Gastroesophageal sphincter (tissue), 4 donors: Measurements from ENCODE around the gene EDNRB. TPM values are rescaled to one million over a fixed set of nuclear protein-coding genes. Genes with fewer than 3 reads are reported as not detected.

Experiments
- ATAC-seq: fragments of 150-250 bp; one replicate; pipeline ENCODE4 v1.9.1; 2016; ENCODE audit warnings: mild to moderate bottlenecking, moderate library complexity
- H3K27ac ChIP-seq, 4 donors: fragments of 200-600 bp; sonication (generic) in 3 of 4; 1 replicate in 3 of 4; 2 replicates in 1 of 4; pipeline ENCODE4 v1.5.1; 2016 to 2019
- H3K27me3 ChIP-seq: fragments of 200-600 bp; sonication (generic); one replicate; pipeline ENCODE4 v1.5.1; 2019
- H3K36me3 ChIP-seq, 2 donors: fragments of 200-600 bp; sonication (generic); one replicate each; pipeline ENCODE4 v1.5.1; 2019; ENCODE audit warnings: control low read depth in 1 of 2
- H3K4me1 ChIP-seq, 3 donors: fragments of 200-600 bp; sonication (generic); 1 replicate in 2 of 3; 2 replicates in 1 of 3; pipeline ENCODE4 v1.5.1; 2016 to 2019; ENCODE audit warnings: control low read depth in 2 of 3
- H3K4me3 ChIP-seq, 2 donors: fragments of 200-600 bp; sonication (generic); one replicate each; pipeline ENCODE4 v1.5.1; 2019; ENCODE audit warnings: mild to moderate bottlenecking in 1 of 2, moderate library complexity in 1 of 2
- H3K9me3 ChIP-seq, 3 donors: fragments of 200-600 bp; sonication (generic); one replicate each; pipeline ENCODE4 v1.5.1; 2017 to 2019; ENCODE audit warnings: control low read depth in 2 of 3
- EP300 ChIP-seq: sonication (generic); formaldehyde crosslinking; IDR thresholded peaks from one replicate; pipeline ENCODE4 v1.6.1; 2017; ENCODE audit warnings: antibody characterized with exemption, mild to moderate bottlenecking
- POLR2A ChIP-seq, 2 donors: fragments of 450-650 bp; IDR thresholded peaks; one replicate each; pipeline ENCODE4 v1.6.1; 2017; ENCODE audit warnings: antibody characterized with exemption in 2 of 2, mild to moderate bottlenecking in 2 of 2, moderate library complexity in 1 of 2
- POLR2AphosphoS5 ChIP-seq: sonication (generic); formaldehyde crosslinking; IDR thresholded peaks from one replicate; pipeline ENCODE4 v1.6.1; 2017; ENCODE audit warnings: antibody characterized with exemption
- WGBS, 2 donors: methylation state at CpG; one replicate each; pipeline ENCODE4 v1.1.5; 2018; ENCODE audit warnings: low coverage in 1 of 2; 5-methylcytosine and 5-hydroxymethylcytosine counted together
- total RNA-seq, 4 donors: library from RNA; depleted of rRNA; stranded (reverse); fragments of >200 nt; gene quantifications; one replicate each; pipeline ENCODE4 v1.1.0, GENCODE V29; 2016
- TF ChIP-seq, protein P1 (sequence below), 4 experiments: fragments of 200-600 bp in 2 of 4; fragments of 450-650 bp in 2 of 4; sonication (generic) in 1 of 4; IDR thresholded peaks; one replicate each; pipeline ENCODE4 v1.5.1; 2017 to 2019; ENCODE audit warnings: antibody characterized with exemption in 4 of 4, mild to moderate bottlenecking in 2 of 4, moderate library complexity in 2 of 4

Gene EDNRB
- total RNA-seq, 4 donors from 2014 or later: 9.0 to 52.7 (median 37.8) TPM

DNA sequence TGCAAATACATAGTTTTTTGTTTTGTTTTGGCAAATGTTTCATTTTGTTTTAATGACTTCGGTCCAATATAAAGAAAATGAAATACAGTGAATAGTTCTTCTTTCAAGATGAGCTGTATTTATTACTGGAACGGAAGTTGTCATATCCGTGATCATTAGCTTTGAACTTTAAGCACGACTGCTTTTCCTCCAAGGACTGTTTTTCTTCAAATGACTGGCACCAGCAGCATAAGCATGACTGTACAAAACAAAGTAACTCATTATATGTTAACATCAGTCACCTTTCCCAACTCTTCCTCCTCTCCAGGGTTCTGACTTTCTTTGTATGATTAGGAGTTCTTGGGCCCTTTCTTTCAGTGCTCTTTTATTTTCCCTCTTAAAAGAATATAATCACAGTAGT, 20.5 kb downstream of the EDNRB start:
- TF ChIP-seq POLR2AphosphoS5 (peak; percentile 55), EP300 (no peak), POLR2A (IDR thresholded peaks at IDR 0.05) (no peak)
- TF ChIP-seq, protein P1, sequence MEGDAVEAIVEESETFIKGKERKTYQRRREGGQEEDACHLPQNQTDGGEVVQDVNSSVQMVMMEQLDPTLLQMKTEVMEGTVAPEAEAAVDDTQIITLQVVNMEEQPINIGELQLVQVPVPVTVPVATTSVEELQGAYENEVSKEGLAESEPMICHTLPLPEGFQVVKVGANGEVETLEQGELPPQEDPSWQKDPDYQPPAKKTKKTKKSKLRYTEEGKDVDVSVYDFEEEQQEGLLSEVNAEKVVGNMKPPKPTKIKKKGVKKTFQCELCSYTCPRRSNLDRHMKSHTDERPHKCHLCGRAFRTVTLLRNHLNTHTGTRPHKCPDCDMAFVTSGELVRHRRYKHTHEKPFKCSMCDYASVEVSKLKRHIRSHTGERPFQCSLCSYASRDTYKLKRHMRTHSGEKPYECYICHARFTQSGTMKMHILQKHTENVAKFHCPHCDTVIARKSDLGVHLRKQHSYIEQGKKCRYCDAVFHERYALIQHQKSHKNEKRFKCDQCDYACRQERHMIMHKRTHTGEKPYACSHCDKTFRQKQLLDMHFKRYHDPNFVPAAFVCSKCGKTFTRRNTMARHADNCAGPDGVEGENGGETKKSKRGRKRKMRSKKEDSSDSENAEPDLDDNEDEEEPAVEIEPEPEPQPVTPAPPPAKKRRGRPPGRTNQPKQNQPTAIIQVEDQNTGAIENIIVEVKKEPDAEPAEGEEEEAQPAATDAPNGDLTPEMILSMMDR (IDR thresholded peaks at IDR 0.05): no peak
- ATAC-seq: peak; percentile 42
- Histone ChIP-seq H3K36me3 (peaks cover 0 to 11% of the 10 kb centered on the region in 2 donors), H3K27ac (peak overlapping the region; percentile 37 to 73 (median 60)), H3K4me3 (no peak overlapping the region), H3K9me3 (peaks cover 0 to 12% (median 0%) of the 10 kb centered on the region in 3 donors), H3K4me1 (peaks cover 0 to 21% (median 0%) of the 10 kb centered on the region in 3 donors), H3K27me3 (no peaks in the 10 kb centered on the region)
- WGBS, 2 donors: 19 to 24% methylated on average over 4 of the region's 4 CpGs

DNA sequence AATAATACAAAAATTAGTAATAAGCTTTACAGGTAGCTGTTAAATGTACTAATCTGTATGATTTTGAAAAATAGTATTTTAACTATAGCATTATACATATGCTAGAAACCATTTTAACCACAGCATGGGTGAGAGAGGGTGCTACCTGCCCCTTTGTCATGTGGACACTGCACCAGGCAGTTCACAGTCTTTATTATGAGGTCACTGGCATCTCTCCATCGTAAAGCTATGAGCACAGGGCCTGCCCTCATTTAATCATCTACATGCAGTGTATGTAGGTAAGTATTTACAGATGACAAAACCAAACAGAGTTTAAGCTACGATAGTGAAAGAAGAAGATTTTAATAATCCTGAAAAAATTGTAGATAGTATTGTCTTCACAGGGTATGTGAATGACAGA, 21.7 kb downstream of the EDNRB start:
- WGBS, 2 donors: 48 to 64% methylated on average over 2 of the region's 2 CpGs
- Histone ChIP-seq H3K4me1 (peaks cover 0 to 21% (median 0%) of the 10 kb centered on the region in 3 donors), H3K36me3 (peaks cover 0 to under 1% of the 10 kb centered on the region in 2 donors), H3K4me3 (peak overlapping the region in 1 of 2 donors; percentile 8), H3K27me3 (no peaks in the 10 kb centered on the region), H3K9me3 (peaks cover 0 to under 1% (median 0%) of the 10 kb centered on the region in 3 donors), H3K27ac (peak overlapping the region; percentile 37 to 73 (median 60))
- TF ChIP-seq POLR2A (IDR thresholded peaks at IDR 0.05) (no peak), POLR2AphosphoS5 (no peak), EP300 (no peak)
- TF ChIP-seq, protein P1 (IDR thresholded peaks at IDR 0.05): no peak
- ATAC-seq: peak; percentile 40

DNA sequence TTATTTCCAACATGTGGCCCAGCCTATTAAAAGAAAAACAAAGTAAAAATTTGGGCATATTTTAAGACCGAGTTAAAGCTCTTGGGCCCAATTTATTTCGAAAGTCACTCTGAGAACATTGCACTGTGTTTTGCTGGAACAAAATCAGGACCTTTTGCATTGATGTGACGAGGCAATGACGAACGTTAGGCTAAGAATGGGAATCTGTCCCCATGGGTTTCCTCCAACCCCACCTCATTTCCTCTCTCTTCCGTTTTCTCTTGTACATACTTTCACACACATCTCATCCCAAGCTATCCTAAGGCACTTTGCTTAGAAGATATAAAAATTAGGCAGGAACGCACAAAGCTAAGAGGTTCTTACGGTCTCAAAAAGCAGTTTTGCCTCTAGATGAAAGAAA, 22.1 kb downstream of the EDNRB start:
- Histone ChIP-seq H3K4me3 (peak overlapping the region in 1 of 2 donors; percentile 8), H3K9me3 (no peaks in the 10 kb centered on the region), H3K27ac (peak overlapping the region; percentile 37 to 73 (median 60)), H3K27me3 (no peaks in the 10 kb centered on the region), H3K4me1 (peaks cover 0 to 21% (median 0%) of the 10 kb centered on the region in 3 donors), H3K36me3 (no peaks in the 10 kb centered on the region)
- TF ChIP-seq POLR2AphosphoS5 (peak; percentile 48), EP300 (no peak)
- ATAC-seq: peak; percentile 87
- WGBS, 2 donors: 44 to 59% methylated on average over 8 of the region's 8 CpGs

DNA sequence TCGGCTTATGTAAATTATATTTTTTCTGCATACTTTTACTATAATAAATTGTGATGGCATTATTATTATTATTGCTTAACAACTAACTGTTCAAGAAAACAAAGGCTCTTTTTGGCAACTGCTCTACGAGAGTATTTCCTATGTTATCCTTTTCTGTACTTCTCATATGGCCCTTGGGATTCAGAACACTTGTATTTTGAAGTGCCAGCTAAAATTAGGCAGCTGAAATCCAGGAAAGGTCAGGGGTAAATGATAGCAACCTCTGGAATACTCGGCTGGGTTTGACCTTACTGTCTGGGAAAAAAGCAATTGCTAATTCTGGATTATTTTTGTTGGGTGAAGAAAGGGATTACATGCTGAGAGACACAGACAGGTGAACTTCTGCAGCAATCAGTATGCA, 23.9 kb downstream of the EDNRB start:
- H3K4me3 ChIP-seq: no peak overlapping the region
- no peaks in the 10 kb centered on the region for H3K27me3 ChIP-seq
- ATAC-seq: no peak
- H3K9me3 ChIP-seq: no peaks in the 10 kb centered on the region
- no peak for TF ChIP-seq POLR2AphosphoS5
- TF ChIP-seq EP300: no peak
- TF ChIP-seq, protein P1 (IDR thresholded peaks at IDR 0.05): no peak
- TF ChIP-seq POLR2A (IDR thresholded peaks at IDR 0.05): no peak
- WGBS, 2 donors: 35 to 57% methylated on average over 3 of the region's 3 CpGs
- H3K4me1 ChIP-seq: peaks cover 0 to 21% (median 0%) of the 10 kb centered on the region in 3 donors
- peak overlapping the region in 2 of 4 donors; percentile 4 to 72 for H3K27ac ChIP-seq
- H3K36me3 ChIP-seq: no peaks in the 10 kb centered on the region

DNA sequence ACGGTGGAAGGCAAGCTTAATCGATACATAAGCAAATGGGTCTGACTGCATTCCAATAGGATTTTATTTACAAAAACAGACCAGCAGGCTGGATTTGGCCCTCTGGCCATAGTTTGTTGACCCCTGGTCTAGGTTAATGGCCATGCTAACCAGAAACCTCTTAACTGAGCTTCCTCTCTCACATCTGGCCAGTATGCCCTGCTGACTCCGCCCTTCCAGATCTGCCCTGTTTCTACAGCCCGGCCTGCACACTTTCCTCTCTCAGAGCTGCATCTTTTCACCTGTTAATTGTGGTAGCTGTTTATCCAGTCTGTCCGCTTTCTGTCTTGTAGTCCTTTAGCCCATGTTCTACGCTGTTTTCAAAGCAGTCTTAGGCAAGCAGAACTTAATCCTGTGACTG, 25.6 kb downstream of the EDNRB start:
- no peak for ATAC-seq
- H3K27me3 ChIP-seq: no peaks in the 10 kb centered on the region
- H3K4me1 ChIP-seq: peaks cover 0 to 15% (median 0%) of the 10 kb centered on the region in 3 donors
- no peaks in the 10 kb centered on the region for H3K36me3 ChIP-seq
- 95 to 97% methylated on average over 4 to 6 of the region's 6 CpGs for WGBS, 2 donors
- TF ChIP-seq EP300: no peak
- TF ChIP-seq, protein P1 (IDR thresholded peaks at IDR 0.05): no peak
- no peak for TF ChIP-seq POLR2A (IDR thresholded peaks at IDR 0.05)
- no peak for TF ChIP-seq POLR2AphosphoS5
- H3K4me3 ChIP-seq: no peak overlapping the region
- H3K9me3 ChIP-seq: no peaks in the 10 kb centered on the region
- H3K27ac ChIP-seq: no peak overlapping the region
